Measurements from ENCODE around the gene KIF9.

DNA sequence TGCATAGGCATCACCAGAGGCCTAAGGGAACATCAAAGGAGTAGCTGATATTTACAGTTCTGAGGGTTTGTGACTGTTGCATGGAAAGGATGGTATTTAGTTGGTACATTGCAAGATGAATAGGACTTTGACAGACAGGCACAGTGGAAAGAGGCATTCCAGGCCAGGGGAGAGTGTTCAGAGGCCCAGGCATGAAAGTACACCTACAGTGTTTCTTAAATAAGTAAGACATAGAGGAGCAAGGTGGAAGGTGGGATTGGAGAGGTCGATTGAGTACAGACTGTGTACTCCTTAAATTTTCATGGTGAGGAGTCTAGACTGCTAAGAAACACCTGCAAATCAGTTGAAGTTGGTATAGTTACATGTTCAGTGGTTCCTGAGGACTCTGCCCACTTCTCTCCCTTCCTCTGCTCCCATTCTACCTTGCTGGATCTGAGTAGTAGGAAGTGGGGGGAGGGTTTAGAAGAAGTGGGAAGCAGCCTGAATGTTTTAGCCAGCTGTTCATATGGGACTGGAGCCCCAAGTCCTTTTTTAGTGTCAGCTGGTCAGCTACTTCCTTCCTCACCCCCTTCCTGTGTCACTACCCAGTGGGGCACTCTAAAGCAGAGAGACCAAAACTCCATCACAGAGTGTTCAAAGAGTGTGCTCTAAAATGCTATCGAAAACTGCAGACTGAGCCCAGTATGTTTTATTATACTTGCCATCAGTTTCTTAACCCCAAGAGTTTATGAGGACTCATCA lies 14.1 kb upstream of the KIF9 start:
- no peak for TF ChIP-seq POLR2A (IDR thresholded peaks at IDR 0.05)
- TF ChIP-seq, protein P1, sequence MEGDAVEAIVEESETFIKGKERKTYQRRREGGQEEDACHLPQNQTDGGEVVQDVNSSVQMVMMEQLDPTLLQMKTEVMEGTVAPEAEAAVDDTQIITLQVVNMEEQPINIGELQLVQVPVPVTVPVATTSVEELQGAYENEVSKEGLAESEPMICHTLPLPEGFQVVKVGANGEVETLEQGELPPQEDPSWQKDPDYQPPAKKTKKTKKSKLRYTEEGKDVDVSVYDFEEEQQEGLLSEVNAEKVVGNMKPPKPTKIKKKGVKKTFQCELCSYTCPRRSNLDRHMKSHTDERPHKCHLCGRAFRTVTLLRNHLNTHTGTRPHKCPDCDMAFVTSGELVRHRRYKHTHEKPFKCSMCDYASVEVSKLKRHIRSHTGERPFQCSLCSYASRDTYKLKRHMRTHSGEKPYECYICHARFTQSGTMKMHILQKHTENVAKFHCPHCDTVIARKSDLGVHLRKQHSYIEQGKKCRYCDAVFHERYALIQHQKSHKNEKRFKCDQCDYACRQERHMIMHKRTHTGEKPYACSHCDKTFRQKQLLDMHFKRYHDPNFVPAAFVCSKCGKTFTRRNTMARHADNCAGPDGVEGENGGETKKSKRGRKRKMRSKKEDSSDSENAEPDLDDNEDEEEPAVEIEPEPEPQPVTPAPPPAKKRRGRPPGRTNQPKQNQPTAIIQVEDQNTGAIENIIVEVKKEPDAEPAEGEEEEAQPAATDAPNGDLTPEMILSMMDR (IDR thresholded peaks at IDR 0.05) = no peak

Data from esophagus squamous epithelium (tissue), 4 donors.